ENCODE data around the gene JCHAIN. TPM values are rescaled to one million over a fixed set of nuclear protein-coding genes. Genes with fewer than 3 reads are reported as not detected.

Gene JCHAIN
- total RNA-seq, 1 experiment from 2014 or later: not detected

- ChIA-PET POLR2A (no interaction called here), CTCF (no interaction called here)
- H3K4me3 Mint-ChIP-seq (ENCODE audit: unreplicated experiment): no peak overlapping the region
- no peak for DNase-seq (ENCODE audit: unreplicated experiment)
- no peaks in the 10 kb centered on the region for H3K9me3 Mint-ChIP-seq (ENCODE audit: unreplicated experiment)
- no peaks in the 10 kb centered on the region for H3K36me3 Mint-ChIP-seq (ENCODE audit: insufficient read depth, unreplicated experiment)
- no peak overlapping the region for H3K27ac Mint-ChIP-seq (ENCODE audit: low read depth, unreplicated experiment)
- intact Hi-C loops (cut with micrococcal nuclease): no loop called here
- H3K27me3 Mint-ChIP-seq (ENCODE audit: insufficient read depth, unreplicated experiment): no peaks in the 10 kb centered on the region
- no TSS peak for BruUV-seq (replicated peaks)
- H3K4me1 Mint-ChIP-seq (ENCODE audit: insufficient read depth, unreplicated experiment): no peaks in the 10 kb centered on the region
- TF ChIP-seq CTCF (IDR thresholded peaks at IDR 0.05; ENCODE audit: unreplicated experiment): no peak
These were observed 46.5 kb downstream of the JCHAIN start for GRCh38 chr4:70619778-70620177.

DNA sequence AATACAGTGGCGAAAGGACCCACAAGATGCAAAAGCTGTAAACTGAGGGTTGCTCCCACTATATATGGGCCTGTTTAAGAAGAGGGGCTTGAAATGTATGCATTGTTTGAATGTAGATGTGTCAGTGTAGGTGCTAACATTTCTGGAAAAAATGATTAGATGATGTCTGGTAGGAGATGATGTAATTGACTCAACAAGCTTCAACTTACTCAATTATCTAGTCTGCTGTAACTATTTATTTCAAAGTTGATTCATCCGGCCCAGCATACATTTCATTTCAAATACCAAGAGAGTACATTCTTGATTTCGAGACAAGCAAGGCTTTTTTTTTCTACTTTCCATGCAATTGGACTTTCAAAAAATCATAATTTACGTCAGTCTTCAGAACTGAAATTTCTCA lies 47.0 kb downstream of the JCHAIN start:
- H3K4me3 Mint-ChIP-seq (ENCODE audit: unreplicated experiment): no peak overlapping the region
- no peaks in the 10 kb centered on the region for H3K9me3 Mint-ChIP-seq (ENCODE audit: unreplicated experiment)
- ChIA-PET POLR2A (no interaction called here), CTCF (no interaction called here)
- no peak for DNase-seq (ENCODE audit: unreplicated experiment)
- no peaks in the 10 kb centered on the region for H3K27me3 Mint-ChIP-seq (ENCODE audit: insufficient read depth, unreplicated experiment)
- no TSS peak for BruUV-seq (replicated peaks)
- H3K4me1 Mint-ChIP-seq (ENCODE audit: insufficient read depth, unreplicated experiment): no peaks in the 10 kb centered on the region
- H3K27ac Mint-ChIP-seq (ENCODE audit: low read depth, unreplicated experiment): no peak overlapping the region
- H3K36me3 Mint-ChIP-seq (ENCODE audit: insufficient read depth, unreplicated experiment): no peaks in the 10 kb centered on the region
- intact Hi-C loops (cut with micrococcal nuclease): no loop called here
- no peak for TF ChIP-seq CTCF (IDR thresholded peaks at IDR 0.05; ENCODE audit: unreplicated experiment)

DNA sequence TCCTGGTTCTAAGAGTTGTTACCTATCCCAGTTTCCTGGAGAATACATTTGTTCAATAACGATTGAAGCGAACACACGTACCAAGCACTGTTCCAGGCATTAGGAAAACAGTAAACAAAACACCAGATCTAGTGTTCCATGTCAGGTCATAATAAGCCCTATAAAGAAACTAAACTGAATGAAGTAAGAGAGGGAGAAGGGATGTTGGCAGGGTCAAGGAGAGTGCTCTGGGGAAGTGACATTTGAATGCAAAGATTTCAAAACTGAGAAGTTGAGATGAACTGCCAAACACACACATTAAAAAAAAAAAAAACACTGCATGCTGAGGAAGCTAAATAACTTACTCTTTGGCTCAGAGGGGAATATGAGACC lies 52.1 kb downstream of the JCHAIN start:
- intact Hi-C loops (cut with micrococcal nuclease): no loop called here
- no peak for TF ChIP-seq CTCF (IDR thresholded peaks at IDR 0.05; ENCODE audit: unreplicated experiment)
- ChIA-PET CTCF (interaction anchor here (0.8 to 2.5 kb wide), 4 partner anchors 8 to 67 kb away, joined by 3 to 9 read pairs (median 5); no protein-coding TSS in a partner anchor), POLR2A (interaction anchor here (0.6 to 0.8 kb wide), 2 partner anchors 8 to 16 kb away, joined by 3 read pairs; no protein-coding TSS in a partner anchor)
- H3K4me1 Mint-ChIP-seq (ENCODE audit: insufficient read depth, unreplicated experiment): no peaks in the 10 kb centered on the region
- no TSS peak for BruUV-seq (replicated peaks)
- H3K9me3 Mint-ChIP-seq (ENCODE audit: unreplicated experiment): no peaks in the 10 kb centered on the region
- no peaks in the 10 kb centered on the region for H3K36me3 Mint-ChIP-seq (ENCODE audit: insufficient read depth, unreplicated experiment)
- no peak overlapping the region for H3K27ac Mint-ChIP-seq (ENCODE audit: low read depth, unreplicated experiment)
- H3K4me3 Mint-ChIP-seq (ENCODE audit: unreplicated experiment): no peak overlapping the region
- no peaks in the 10 kb centered on the region for H3K27me3 Mint-ChIP-seq (ENCODE audit: insufficient read depth, unreplicated experiment)
- DNase-seq (ENCODE audit: unreplicated experiment): no peak

- no peak for DNase-seq (ENCODE audit: unreplicated experiment)
- Mint-ChIP-seq H3K27ac (ENCODE audit: low read depth, unreplicated experiment) (no peak overlapping the region), H3K4me1 (ENCODE audit: insufficient read depth, unreplicated experiment) (no peaks in the 10 kb centered on the region), H3K36me3 (ENCODE audit: insufficient read depth, unreplicated experiment) (no peaks in the 10 kb centered on the region), H3K9me3 (ENCODE audit: unreplicated experiment) (no peaks in the 10 kb centered on the region), H3K27me3 (ENCODE audit: insufficient read depth, unreplicated experiment) (no peaks in the 10 kb centered on the region), H3K4me3 (ENCODE audit: unreplicated experiment) (no peak overlapping the region)
- TF ChIP-seq CTCF (IDR thresholded peaks at IDR 0.05; ENCODE audit: unreplicated experiment): no peak
- BruUV-seq (replicated peaks): no TSS peak
- ChIA-PET CTCF (interaction anchor here (0.8 to 1.7 kb wide), 4 partner anchors 10 to 68 kb away, joined by 3 to 7 read pairs (median 3); no protein-coding TSS in a partner anchor), POLR2A (no interaction called here)
- intact Hi-C loops (cut with micrococcal nuclease): no loop called here
These were observed 52.8 kb downstream of the JCHAIN start for GRCh38 chr4:70613306-70614183.
